Activated naive CD8-positive, alpha-beta T cell treated with anti-CD3 and anti-CD28 coated beads for 36 hours (primary cell): ENCODE results near the gene DLG2. TPM values are rescaled to one million over a fixed set of nuclear protein-coding genes. Genes with fewer than 3 reads are reported as not detected.
"Not testable (repeated sequence)": the region's sequence is repeated elsewhere in the genome, so short reads cannot be mapped to it uniquely, and the experiment has no call there.

ENCODE experiments used
- DNase-seq: peaks from one replicate; pipeline ENCODE4 v3.0.0; 2021
- H3K27ac Mint-ChIP-seq: one replicate; pipeline ENCODE4 v1.8.0; 2022; ENCODE audit warnings: mild to moderate bottlenecking, moderate library complexity, mixed read lengths
- H3K27me3 Mint-ChIP-seq: one replicate; pipeline ENCODE4 v1.8.0; 2022; ENCODE audit warnings: mild to moderate bottlenecking, mixed read lengths
- H3K36me3 Mint-ChIP-seq: one replicate; pipeline ENCODE4 v1.8.0; 2021; ENCODE audit warnings: mild to moderate bottlenecking, mixed read lengths
- H3K4me1 Mint-ChIP-seq: one replicate; pipeline ENCODE4 v1.8.0; 2021; ENCODE audit warnings: mixed read lengths
- H3K4me3 Mint-ChIP-seq: one replicate; pipeline ENCODE4 v1.8.0; 2022; ENCODE audit warnings: mild to moderate bottlenecking, moderate library complexity, mixed read lengths
- H3K9me3 Mint-ChIP-seq: one replicate; pipeline ENCODE4 v1.8.0; 2022; ENCODE audit warnings: mixed read lengths
- total RNA-seq, 2 experiments: library from RNA; stranded (reverse); gene quantifications; one replicate each; pipeline ENCODE4 v1.2.3, GENCODE V29; 2021

The DLG2 gene
- total RNA-seq, 2 experiments from 2014 or later, result 1.7 to 1.9 TPM

DNA sequence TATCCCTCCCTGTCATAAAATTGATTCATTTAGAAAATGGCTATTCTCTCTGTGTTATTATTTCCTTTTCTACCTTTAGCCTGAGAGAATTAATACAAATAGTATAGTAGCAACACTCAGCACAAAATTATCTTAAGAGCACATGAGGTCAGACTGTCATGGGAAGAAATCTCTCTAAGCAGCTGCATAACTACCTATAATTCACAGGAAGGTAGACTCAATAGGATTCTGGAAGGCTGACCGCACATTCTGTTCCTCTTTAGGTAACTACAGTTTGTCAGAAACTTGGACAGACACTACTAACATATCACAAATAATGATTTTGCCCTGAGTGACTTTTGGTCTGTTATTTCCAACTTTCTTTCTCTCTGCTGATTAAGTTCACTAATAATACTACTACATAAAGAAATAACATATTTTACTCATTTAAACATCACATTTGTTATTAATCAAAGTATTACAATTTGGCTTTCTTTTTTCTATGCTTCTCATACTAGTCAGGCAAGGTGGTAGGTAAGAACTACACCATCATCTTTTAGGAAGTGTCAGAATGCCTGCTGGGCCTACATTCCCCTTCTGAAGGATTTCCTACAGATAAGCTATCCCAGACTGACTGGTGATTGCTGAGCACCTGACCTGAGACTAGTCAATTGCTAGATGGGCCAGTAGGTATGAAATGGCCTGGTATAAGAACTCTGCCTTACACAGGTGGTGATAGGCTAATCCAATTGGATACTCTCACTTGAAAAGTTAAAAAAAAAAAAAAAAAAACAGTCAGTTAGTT is 325.1 kb downstream of the DLG2 start:
- Mint-ChIP-seq H3K4me1 (no peaks in the 10 kb centered on the region), H3K4me3 (no peak overlapping the region)

DNA sequence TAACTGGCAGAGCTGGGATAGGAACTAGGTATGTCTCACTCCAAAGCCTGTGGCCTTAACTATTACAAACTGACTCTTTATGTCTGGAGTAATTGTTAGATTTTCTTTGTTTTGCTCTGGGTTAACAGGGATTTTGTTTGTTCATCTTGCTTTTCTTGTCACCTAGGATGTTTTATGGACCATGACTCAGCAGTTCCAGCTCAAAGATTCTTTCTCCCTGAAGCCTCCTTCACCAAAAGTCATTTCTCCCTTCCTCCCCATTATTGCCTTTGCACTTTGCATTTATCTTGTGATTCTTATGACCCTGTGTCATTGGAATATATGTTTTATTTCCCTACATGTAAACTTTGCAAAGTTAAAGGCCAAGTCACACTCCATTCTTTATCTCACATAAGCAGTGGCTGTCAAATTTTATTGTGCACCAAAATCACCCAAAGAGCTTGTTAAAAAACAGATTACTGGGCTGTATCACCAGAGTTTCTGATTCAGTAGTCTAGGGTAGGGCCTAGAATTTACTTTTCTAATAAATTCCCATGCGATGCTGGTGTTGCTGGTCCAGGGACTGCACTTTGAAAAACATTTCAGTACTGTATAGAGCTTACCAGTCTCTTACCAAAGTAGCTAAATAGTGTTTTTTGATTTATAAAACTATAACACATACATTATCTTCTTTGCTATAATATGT is 327.7 kb downstream of the DLG2 start:
- Mint-ChIP-seq H3K27ac (peak overlapping the region; percentile 10), H3K27me3 (no peaks in the 10 kb centered on the region), H3K36me3 (no peaks in the 10 kb centered on the region), H3K4me3 (no peak overlapping the region), H3K4me1 (no peaks in the 10 kb centered on the region), H3K9me3 (no peaks in the 10 kb centered on the region)
- DNase-seq, result no peak

More for the DNA sequence above, 325.1 kb downstream of the DLG2 start:
- Mint-ChIP-seq H3K27me3 (no peaks in the 10 kb centered on the region), H3K36me3 (no peaks in the 10 kb centered on the region), H3K9me3 (no peaks in the 10 kb centered on the region), H3K27ac (no peak overlapping the region)
- no peak for DNase-seq

DNA sequence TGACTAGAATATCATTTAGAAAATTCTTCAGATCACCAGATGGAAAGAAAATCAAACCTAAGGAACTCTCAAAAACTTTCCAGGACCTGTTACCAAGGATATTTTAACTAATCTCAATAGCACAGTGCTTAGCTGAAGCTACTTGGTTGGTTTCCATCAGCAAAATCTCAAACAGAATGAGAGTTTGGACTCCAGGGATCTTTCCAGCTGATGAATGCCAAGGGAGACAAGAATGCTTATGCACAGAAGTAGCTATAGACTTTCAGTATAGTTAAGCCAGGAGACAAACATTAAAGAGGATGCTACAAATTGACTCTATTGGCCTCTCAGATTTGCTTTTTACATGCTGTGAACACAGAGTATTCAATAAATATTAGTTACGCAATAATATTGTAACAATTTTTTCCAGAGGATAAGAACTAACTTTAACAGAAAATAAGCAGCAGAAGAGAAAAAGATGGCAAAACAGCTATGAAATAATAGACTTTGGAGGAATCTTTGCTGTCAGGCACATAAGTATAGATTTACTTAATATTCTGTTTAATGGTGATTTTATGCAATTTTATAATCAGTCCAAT is 331.4 kb downstream of the DLG2 start:
- Mint-ChIP-seq H3K4me1 (no peaks in the 10 kb centered on the region), H3K4me3 (no peak overlapping the region), H3K36me3 (no peaks in the 10 kb centered on the region), H3K27me3 (no peaks in the 10 kb centered on the region), H3K9me3 (no peaks in the 10 kb centered on the region), H3K27ac (no peak overlapping the region)
- DNase-seq, result no peak

DNA sequence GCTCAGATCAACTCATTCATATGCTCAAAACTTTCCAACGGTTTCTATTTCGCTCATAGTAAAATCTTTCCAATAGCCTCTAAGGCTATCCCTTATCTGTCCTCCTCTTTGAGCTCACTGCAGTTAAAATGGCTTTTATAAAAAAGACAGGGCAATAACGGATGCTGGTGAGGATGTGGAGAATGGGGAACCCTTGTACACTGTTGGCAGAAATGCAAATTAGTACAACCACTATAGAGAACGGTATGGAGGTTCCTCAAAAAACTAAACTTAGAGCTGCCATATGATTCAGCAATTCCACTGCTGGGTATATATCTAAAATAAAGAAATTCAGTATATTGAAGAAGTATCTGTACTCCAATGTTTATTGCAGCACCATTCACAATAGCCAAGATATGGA is 345.6 kb downstream of the DLG2 start:
- no peak for DNase-seq
- no peak overlapping the region for H3K4me3 Mint-ChIP-seq
- H3K36me3 Mint-ChIP-seq, result peaks cover 2% of the 10 kb centered on the region
- H3K27ac Mint-ChIP-seq, result no peak overlapping the region
- H3K4me1 Mint-ChIP-seq, result no peaks in the 10 kb centered on the region
- peaks cover 1% of the 10 kb centered on the region for H3K9me3 Mint-ChIP-seq
- no peaks in the 10 kb centered on the region for H3K27me3 Mint-ChIP-seq

DNA sequence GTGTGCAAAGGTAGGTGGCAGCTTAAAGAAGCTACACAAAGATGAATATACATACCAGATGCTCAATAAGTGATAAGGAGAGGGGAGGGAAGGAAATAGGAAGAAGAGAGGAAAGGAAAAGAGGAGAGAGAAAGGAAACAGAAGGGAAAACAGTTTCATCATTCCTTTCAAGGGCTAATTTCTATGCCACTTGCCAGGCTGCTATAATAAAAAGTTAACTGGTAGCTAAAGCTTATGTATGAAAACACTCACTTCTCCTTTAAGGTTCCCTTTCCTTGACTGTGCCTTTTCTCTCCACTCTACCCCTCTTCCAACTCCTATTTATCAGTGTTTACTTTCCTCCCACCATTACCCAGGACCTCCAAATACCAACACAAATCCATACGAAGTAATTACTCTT is 347.9 kb downstream of the DLG2 start:
- no peaks in the 10 kb centered on the region for H3K27me3 Mint-ChIP-seq
- no peaks in the 10 kb centered on the region for H3K4me1 Mint-ChIP-seq
- no peak overlapping the region for H3K27ac Mint-ChIP-seq
- no peak for DNase-seq
- H3K36me3 Mint-ChIP-seq, result no peaks in the 10 kb centered on the region
- peaks cover 1% of the 10 kb centered on the region for H3K9me3 Mint-ChIP-seq
- H3K4me3 Mint-ChIP-seq, result no peak overlapping the region

DNA sequence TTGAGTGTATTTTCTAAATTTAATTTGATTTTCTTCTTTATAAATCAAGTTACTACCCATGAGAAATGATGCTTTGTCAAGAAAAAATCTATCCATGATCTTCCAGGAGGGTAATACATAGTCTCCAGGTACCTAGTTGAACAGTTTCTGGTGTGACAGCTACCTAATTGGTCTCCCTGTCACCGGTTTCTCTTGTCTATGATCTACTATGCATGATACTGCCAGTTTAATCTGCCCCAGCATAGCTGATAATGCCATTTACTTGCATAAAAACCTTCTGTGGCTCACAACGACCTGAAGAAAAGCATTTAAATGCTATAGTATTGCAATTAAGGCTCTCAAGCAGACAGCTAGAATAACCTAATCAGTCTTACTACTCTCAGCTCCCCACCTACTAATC is 349.5 kb downstream of the DLG2 start:
- Mint-ChIP-seq H3K27me3 (no peaks in the 10 kb centered on the region), H3K9me3 (peaks cover 2% of the 10 kb centered on the region)
- no peak for DNase-seq

DNA sequence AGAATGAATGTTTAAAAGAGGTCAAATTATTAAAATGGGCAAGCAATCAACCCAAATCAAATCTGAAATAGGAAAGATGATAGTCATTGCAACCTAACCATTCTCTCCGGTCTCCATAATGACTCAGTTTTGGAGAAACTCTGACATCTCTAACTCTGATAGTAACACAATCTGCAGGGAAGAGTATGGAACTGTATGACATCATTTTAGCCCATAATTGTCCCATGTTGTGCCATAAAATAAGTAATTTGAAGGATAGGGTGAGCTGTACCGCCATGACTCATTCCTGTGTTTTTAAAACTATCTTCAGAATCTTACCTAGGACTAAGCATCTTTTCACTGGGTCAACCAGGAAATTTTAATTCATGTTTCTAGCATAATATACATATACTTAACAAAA is 350.8 kb downstream of the DLG2 start:
- no peak overlapping the region for H3K27ac Mint-ChIP-seq
- H3K4me1 Mint-ChIP-seq, result no peaks in the 10 kb centered on the region
- DNase-seq, result no peak
- H3K9me3 Mint-ChIP-seq, result peaks cover 8% of the 10 kb centered on the region
- H3K4me3 Mint-ChIP-seq, result no peak overlapping the region
- H3K36me3 Mint-ChIP-seq, result no peaks in the 10 kb centered on the region
- H3K27me3 Mint-ChIP-seq, result no peaks in the 10 kb centered on the region

More for the DNA sequence above, 349.5 kb downstream of the DLG2 start:
- Mint-ChIP-seq H3K4me3 (no peak overlapping the region), H3K4me1 (no peaks in the 10 kb centered on the region), H3K36me3 (no peaks in the 10 kb centered on the region), H3K27ac (no peak overlapping the region)

DNA sequence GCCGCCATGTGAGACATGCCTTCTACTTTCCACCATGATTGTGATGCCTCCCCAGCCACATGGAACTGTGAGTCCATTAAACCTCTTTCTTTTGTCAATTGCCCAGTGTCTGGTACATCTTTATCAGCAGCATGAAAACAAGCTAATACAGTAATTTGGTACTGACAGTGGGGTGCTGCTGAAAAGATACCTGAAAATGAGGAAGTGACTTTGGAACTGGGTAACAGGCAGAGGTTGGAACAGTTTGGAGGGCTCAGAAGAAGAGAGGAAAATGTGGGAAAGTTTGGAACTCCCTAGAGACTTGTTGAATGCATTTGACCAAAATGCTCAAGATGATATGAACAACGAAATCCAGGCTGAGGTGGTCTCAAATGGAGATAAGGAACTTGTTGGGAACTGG is 356.8 kb downstream of the DLG2 start:
- not testable (repeated sequence) for H3K36me3 Mint-ChIP-seq, H3K27me3 Mint-ChIP-seq, H3K27ac Mint-ChIP-seq, H3K4me3 Mint-ChIP-seq, DNase-seq, H3K4me1 Mint-ChIP-seq
- H3K9me3 Mint-ChIP-seq, result peaks cover 14% of the 10 kb centered on the region

DNA sequence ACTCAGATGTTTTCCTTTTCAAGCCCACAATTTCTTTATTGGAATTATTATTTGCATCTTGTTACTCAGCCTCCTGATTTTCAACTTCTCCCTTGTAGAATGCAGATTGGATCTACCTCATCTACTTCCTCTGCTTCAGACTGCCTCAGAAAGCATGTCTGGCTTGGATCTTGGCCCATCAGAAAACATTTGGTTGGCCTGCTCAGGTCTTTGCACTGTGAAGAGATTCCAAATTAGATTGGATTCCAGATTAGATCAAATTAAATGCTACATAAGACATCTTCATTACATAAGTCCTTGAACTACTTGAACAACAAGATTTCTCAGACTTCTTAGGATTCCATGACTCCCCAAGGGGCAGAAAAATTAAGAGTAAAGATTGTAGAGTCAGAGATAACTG is 358.0 kb downstream of the DLG2 start:
- Mint-ChIP-seq H3K9me3 (peaks cover 14% of the 10 kb centered on the region), H3K36me3 (no peaks in the 10 kb centered on the region), H3K27ac (no peak overlapping the region), H3K4me1 (no peaks in the 10 kb centered on the region), H3K27me3 (no peaks in the 10 kb centered on the region), H3K4me3 (no peak overlapping the region)
- DNase-seq, result no peak

DNA sequence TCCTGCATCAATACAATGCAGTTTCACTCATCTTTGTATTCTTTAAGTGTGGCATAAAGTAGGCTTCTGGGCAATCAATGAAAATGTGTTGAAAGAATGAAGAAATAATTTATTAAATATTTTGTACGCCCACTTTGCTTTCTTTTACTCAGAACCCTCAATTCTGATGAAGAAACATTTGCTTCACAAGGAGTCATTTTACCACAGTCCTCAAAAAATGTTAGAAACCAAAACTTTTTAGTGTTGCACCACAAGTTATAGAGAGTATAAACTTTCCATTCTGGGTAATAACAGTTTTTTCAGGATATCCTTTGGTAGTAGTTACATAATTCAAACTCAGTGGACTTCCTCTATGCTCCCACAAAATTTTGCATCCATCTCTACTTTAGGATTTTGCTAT is 360.5 kb downstream of the DLG2 start:
- DNase-seq, result no peak
- H3K36me3 Mint-ChIP-seq, result peaks cover 2% of the 10 kb centered on the region
- H3K4me3 Mint-ChIP-seq, result no peak overlapping the region
- H3K27me3 Mint-ChIP-seq, result no peaks in the 10 kb centered on the region
- no peaks in the 10 kb centered on the region for H3K4me1 Mint-ChIP-seq
- no peak overlapping the region for H3K27ac Mint-ChIP-seq
- H3K9me3 Mint-ChIP-seq, result peaks cover 6% of the 10 kb centered on the region

DNA sequence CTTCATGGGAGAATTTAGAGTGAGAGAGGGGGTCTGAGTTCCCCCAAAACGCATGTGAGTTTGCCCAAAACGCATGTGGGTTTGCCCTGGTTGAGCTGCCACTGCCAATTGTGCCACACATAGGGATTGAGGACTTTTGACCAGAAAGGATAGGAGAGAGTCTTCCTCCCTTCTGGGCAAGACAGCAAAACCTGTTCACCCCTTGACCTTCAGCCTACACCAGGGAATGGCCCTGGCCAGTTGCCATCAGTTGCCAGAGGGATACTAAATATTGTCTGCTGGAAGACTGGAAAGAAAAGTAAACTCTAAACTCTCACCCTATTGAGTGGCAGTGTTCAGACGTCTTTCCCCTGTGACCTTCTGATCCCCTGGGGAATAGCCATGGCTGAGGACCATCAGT is 363.8 kb downstream of the DLG2 start:
- peaks cover 6% of the 10 kb centered on the region for H3K36me3 Mint-ChIP-seq
- no peaks in the 10 kb centered on the region for H3K9me3 Mint-ChIP-seq
- H3K4me1 Mint-ChIP-seq, result no peaks in the 10 kb centered on the region
- H3K4me3 Mint-ChIP-seq, result no peak overlapping the region
- DNase-seq, result no peak
- H3K27me3 Mint-ChIP-seq, result no peaks in the 10 kb centered on the region
- H3K27ac Mint-ChIP-seq, result no peak overlapping the region

DNA sequence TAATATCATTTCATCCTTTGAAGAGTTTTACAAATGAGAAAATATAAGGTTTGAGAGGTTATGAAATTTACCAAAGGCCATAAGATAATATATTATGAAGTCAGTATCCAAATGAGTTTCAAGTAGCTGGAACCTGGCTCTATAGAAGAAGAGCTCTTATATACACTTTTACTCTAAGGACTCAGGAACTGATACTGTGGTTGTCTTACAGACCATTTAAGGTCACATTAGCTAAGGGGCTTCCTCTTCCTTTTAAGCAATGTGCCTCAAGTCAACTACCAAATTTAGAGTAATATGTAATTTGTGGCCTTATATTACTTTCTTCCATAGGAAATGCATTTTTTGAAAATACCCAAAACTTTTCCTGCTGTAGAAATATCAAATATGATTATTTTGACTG is 369.3 kb downstream of the DLG2 start:
- no peaks in the 10 kb centered on the region for H3K9me3 Mint-ChIP-seq
- DNase-seq, result no peak
- H3K4me1 Mint-ChIP-seq, result no peaks in the 10 kb centered on the region
- H3K27me3 Mint-ChIP-seq, result no peaks in the 10 kb centered on the region
- no peak overlapping the region for H3K4me3 Mint-ChIP-seq
- H3K27ac Mint-ChIP-seq, result no peak overlapping the region
- H3K36me3 Mint-ChIP-seq, result peaks cover 8% of the 10 kb centered on the region

DNA sequence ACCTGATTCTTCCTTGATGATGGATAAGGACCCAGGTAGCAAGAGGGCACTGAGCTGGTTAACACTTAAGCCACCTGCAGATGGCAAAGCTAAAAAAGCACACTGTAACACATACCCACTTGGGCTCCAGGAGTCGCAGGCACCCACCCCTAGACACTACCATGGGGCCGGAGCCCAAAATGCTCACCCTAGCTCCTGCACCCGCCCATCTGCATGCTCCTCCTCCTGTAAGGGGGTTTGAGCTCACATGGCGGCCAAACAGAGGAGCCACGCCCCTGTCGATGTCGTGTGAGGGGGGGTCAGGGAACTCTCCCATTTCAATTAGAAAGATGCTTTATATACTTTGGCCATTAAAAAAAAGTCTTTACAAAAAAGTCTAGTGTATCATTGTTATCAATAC is 370.7 kb downstream of the DLG2 start:
- H3K36me3 Mint-ChIP-seq, result peaks cover 3% of the 10 kb centered on the region
- no peaks in the 10 kb centered on the region for H3K4me1 Mint-ChIP-seq
- DNase-seq, result no peak
- H3K9me3 Mint-ChIP-seq, result no peaks in the 10 kb centered on the region
- H3K4me3 Mint-ChIP-seq, result no peak overlapping the region
- H3K27me3 Mint-ChIP-seq, result no peaks in the 10 kb centered on the region
- no peak overlapping the region for H3K27ac Mint-ChIP-seq

DNA sequence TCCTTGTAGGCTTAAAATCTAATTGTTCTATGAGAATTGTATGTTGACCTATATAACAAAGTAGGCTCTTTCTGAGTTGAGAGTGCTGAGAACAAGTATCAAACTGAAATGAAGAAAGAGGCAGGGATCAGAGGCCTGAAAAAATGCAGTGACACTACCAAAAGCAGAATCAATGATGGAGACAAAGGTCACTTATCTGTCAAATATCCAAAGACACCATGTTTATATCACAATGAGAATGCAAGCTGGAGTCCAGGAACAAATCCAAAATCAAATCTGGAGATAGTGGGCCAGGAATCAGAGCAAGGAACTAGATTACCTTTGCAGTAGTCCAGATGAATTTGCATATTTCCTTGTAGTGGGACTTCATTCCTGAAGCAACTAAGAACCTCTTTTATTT is 377.7 kb downstream of the DLG2 start:
- H3K4me1 Mint-ChIP-seq, result no peaks in the 10 kb centered on the region
- H3K9me3 Mint-ChIP-seq, result no peaks in the 10 kb centered on the region
- no peak for DNase-seq
- H3K27ac Mint-ChIP-seq, result no peak overlapping the region
- no peaks in the 10 kb centered on the region for H3K27me3 Mint-ChIP-seq
- peaks cover 2% of the 10 kb centered on the region for H3K36me3 Mint-ChIP-seq
- no peak overlapping the region for H3K4me3 Mint-ChIP-seq

DNA sequence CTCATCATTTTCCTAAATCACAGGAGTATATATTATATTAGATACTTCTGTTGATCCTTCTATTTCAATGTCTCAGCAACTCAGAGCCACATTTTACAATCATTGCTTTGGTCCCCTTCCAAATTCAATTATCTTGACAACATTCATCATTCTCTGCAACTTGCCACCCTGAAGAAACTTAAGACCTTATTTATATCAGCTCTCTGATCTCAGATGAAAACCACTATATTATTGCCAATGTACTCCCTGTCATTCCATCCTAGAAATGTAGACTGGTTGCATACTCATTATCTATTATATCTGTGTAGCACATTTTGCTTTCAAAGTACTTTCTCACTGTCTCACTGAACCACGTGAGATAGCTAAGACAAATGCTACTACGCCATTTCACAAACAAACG is 379.3 kb downstream of the DLG2 start:
- Mint-ChIP-seq H3K27ac (no peak overlapping the region), H3K9me3 (no peaks in the 10 kb centered on the region), H3K4me1 (no peaks in the 10 kb centered on the region), H3K36me3 (no peaks in the 10 kb centered on the region), H3K4me3 (no peak overlapping the region), H3K27me3 (no peaks in the 10 kb centered on the region)
- no peak for DNase-seq

DNA sequence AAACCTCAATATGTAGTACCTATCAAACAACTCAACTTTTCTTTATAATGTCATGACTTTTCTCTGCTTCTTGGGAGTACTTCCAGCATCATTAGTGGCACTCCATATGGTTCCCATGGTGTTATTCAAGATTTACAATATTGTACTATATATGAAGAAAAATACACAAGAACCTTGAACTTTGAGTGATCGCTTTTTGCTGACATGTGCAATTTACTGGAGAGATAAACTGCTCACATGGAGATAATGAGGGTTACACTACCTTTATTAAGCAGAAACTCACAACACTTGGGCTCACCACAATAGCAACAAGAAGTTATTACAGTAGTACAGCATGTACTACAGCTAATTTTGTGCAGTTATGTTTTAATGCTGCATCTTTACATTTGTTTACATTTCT is 388.2 kb downstream of the DLG2 start:
- Mint-ChIP-seq H3K4me3 (no peak overlapping the region), H3K27ac (no peak overlapping the region), H3K36me3 (no peaks in the 10 kb centered on the region), H3K27me3 (no peaks in the 10 kb centered on the region), H3K4me1 (no peaks in the 10 kb centered on the region), H3K9me3 (no peaks in the 10 kb centered on the region)
- DNase-seq, result no peak
